Mesangial cell (primary cell): Measurements from ENCODE around the gene STRAP. TPM values are rescaled to one million over a fixed set of nuclear protein-coding genes. Genes with fewer than 3 reads are reported as not detected.

Experiments used
- total RNA-seq: library from RNA; depleted of rRNA; stranded (reverse); fragments of >200 nt; gene quantifications from 2 replicates; pipeline ENCODE4 v1.2.3, GENCODE V29; 2015

Gene STRAP
- total RNA-seq: 67.1 and 100 TPM in 2 replicates

GRCh38 chr12:15882118-15882971 lies at the start of gene STRAP:
Gene STRAP, plus strand, starts transcription at chr12:15882387. Its CDS starts 321 bp downstream, at chr12:15882708.

DNA sequence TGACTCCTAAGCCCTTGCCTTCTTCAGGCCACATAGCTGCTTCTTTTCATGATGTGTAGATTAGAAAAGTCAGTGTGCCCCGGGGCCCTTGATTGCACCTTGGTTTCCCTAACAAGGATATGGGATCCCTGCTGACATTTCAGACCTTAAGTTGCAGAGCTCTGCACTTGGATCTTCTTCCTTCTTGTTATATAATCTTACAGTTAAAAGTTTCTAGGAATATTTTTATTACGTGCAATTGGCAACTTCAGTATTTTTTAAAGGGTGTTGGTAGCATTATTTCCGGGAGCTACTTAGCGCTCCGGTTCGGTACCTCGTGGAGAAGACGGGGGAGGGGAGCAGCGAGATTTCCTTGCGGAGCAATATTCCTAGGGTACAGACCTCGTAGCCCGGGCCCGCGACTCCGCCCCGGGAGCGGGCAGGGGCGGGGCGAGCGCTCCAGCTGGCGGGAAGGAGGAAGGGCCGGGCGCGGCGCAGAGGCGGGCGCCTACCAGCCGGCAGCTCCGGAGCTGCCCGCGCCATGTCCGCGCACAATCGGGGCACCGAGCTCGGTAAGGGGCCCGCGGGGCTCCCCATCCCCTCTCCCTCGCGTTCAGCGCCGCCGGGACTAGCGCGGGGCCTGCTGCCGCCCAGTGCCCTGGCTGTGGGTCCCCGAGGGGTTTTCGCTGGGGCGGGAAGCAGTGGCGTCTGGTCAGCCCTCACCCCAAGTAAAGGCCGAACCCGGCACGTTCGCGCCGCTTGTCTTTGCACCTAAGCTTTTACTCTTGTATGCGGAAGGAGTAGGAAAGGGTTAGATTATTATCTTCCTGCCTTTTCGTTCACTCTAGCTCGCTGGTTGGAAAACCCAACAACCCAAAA lies 28.9 kb downstream of the STRAP start, which contains the start of gene DERA:
TSS of gene DERA (plus strand) at position 469 of the 858 bp plus-strand sequence. CDS start at position 521, 52 bp downstream.

Other genes with a start within 250 kb of the STRAP start
- gene EPS8, start 93.0 kb upstream of the STRAP start, total RNA-seq: 47.8 and 65.3 TPM in 2 replicates
- gene DERA, start 28.9 kb downstream of the STRAP start, total RNA-seq: 30.6 and 52.0 TPM in 2 replicates